IPS-NIHi7 (cell line): Measurements from ENCODE around the gene DDTL.
"Not testable (repeated sequence)": the region's sequence is repeated elsewhere in the genome, so short reads cannot be mapped to it uniquely, and the experiment has no call there.

Experiments
- DNase-seq: peaks from one replicate; pipeline ENCODE4 v3.0.0; 2012; ENCODE audit warnings: mixed read lengths; ENCODE audit errors: extremely low spot score

The DDTL gene

GRCh38 chr22:23966568-23966967 lies at the start of gene DDTL:
DDTL (plus strand) TSS chr22:23966888; CDS start chr22:23966915, 27 bp downstream.
- not testable (repeated sequence) for DNase-seq

- not testable (repeated sequence) for DNase-seq
These were observed 46.4 kb upstream of the DDTL start for GRCh38 chr22:23920267-23920611.

- DNase-seq: not testable (repeated sequence)
These were observed 45.0 kb upstream of the DDTL start for GRCh38 chr22:23921586-23922201.

- DNase-seq: peak; percentile 0
These were observed 43.8 kb upstream of the DDTL start for GRCh38 chr22:23922921-23923320.

- DNase-seq: no peak
These were observed 41.6 kb upstream of the DDTL start for GRCh38 chr22:23925020-23925606.

GRCh38 chr22:23926561-23926960 lies 40.1 kb upstream of the DDTL start:
- DNase-seq: peak; percentile 1

GRCh38 chr22:23938328-23939016 lies 28.2 kb upstream of the DDTL start:
- DNase-seq: no peak

GRCh38 chr22:23939017-23939357 lies 27.7 kb upstream of the DDTL start:
- DNase-seq: no peak

- not testable (repeated sequence) for DNase-seq
These were observed 26.5 kb upstream of the DDTL start for GRCh38 chr22:23940166-23940565.

- not testable (repeated sequence) for DNase-seq
These were observed 19.3 kb upstream of the DDTL start for GRCh38 chr22:23947391-23947790.

- not testable (repeated sequence) for DNase-seq
These were observed 16.9 kb upstream of the DDTL start for GRCh38 chr22:23949764-23950163.

GRCh38 chr22:23951383-23951782 lies 15.3 kb upstream of the DDTL start:
- DNase-seq: peak; percentile 30

- not testable (repeated sequence) for DNase-seq
These were observed 13.8 kb upstream of the DDTL start for GRCh38 chr22:23952794-23953405.

- not testable (repeated sequence) for DNase-seq
These were observed 13.2 kb upstream of the DDTL start for GRCh38 chr22:23953485-23953884.

GRCh38 chr22:23954193-23954990 lies 12.3 kb upstream of the DDTL start:
- not testable (repeated sequence) for DNase-seq

GRCh38 chr22:23954991-23955305 lies 11.7 kb upstream of the DDTL start:
- DNase-seq: not testable (repeated sequence)

GRCh38 chr22:23955886-23956285 lies 10.8 kb upstream of the DDTL start:
- DNase-seq: not testable (repeated sequence)

- peak; percentile 60 for DNase-seq
These were observed 10.3 kb upstream of the DDTL start for GRCh38 chr22:23956301-23956900.

- not testable (repeated sequence) for DNase-seq
These were observed 5.5 kb upstream of the DDTL start, which contains the start of gene GSTT2B for GRCh38 chr22:23961084-23961771. GSTT2B (minus strand) TSS chr22:23961195; CDS start chr22:23961131, 64 bp downstream.

- not testable (repeated sequence) for DNase-seq
These were observed 594 bp upstream of the DDTL start for GRCh38 chr22:23966094-23966493.

GRCh38 chr22:23969071-23969470 lies 2.4 kb downstream of the DDTL start:
- no peak for DNase-seq
